GM12801 (cell line): ENCODE data around the gene CRTC3.

ENCODE experiments used
- TF ChIP-seq, protein P1 (sequence below): IDR thresholded peaks from one replicate; pipeline ENCODE4 v1.5.1; 2011; ENCODE audit warnings: control low read depth; ENCODE audit not compliant: insufficient read length; ENCODE audit errors: extremely low read depth

CRTC3 gene

DNA sequence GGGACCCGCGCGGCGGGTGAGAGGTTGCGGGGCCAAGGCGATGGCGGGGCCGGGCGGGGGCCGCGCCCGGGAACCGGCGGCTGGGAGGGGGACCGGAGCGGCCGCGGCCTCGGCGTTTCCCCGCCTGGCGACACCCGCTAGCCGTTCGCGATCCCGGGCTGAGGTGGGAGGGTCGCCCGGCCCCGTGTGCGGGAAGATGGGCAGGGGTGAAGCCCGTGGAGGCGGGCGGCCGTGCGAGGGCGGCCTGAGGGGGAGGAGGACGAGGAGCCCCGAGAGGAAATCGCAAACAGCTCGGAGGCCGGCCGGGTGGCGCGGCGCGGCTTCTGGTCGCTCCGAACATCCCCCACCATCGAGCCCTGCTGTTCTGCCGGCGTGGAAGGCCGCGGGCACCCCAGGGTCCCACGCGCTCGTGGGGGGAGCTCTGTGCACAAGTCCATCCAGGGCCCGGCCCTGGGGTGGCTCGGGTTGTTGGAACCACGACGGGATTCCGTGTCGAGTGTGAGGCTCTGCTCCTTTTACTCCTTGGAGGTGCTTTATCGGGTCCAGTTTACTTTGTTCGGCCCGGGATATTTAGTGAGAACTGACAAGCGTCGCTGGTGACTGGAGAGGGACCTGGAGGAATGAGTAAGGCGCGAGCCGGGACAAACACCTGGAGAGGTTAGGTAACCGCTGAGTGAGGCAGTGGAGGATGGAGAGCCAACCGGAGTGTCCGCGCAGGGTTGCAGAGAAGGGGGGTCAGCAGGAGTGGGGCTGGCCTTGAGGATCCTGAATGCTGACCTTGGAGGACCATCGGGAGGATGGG is 728 bp downstream of the CRTC3 start:
- TF ChIP-seq, protein P1, sequence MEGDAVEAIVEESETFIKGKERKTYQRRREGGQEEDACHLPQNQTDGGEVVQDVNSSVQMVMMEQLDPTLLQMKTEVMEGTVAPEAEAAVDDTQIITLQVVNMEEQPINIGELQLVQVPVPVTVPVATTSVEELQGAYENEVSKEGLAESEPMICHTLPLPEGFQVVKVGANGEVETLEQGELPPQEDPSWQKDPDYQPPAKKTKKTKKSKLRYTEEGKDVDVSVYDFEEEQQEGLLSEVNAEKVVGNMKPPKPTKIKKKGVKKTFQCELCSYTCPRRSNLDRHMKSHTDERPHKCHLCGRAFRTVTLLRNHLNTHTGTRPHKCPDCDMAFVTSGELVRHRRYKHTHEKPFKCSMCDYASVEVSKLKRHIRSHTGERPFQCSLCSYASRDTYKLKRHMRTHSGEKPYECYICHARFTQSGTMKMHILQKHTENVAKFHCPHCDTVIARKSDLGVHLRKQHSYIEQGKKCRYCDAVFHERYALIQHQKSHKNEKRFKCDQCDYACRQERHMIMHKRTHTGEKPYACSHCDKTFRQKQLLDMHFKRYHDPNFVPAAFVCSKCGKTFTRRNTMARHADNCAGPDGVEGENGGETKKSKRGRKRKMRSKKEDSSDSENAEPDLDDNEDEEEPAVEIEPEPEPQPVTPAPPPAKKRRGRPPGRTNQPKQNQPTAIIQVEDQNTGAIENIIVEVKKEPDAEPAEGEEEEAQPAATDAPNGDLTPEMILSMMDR, result no peak

DNA sequence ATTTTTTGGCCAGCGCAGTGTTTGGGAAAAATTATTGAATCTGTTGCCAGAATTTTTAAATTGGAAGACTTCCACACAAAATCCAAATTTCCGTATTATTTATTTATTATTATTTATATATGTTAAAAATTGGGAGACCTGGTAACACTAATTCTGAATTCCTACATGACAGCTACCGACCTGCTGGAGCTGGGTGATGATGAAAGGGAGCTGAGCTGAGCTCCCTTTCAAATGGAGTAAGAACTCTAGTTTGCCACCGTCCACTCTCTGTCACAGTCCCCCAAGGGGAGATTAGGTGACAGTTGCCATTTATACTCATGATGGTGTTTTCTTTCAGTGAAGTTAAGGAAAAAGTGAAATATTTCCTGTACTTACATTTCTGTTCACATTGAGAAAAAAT is 1.4 kb downstream of the CRTC3 start:
- TF ChIP-seq, protein P1, result no peak

DNA sequence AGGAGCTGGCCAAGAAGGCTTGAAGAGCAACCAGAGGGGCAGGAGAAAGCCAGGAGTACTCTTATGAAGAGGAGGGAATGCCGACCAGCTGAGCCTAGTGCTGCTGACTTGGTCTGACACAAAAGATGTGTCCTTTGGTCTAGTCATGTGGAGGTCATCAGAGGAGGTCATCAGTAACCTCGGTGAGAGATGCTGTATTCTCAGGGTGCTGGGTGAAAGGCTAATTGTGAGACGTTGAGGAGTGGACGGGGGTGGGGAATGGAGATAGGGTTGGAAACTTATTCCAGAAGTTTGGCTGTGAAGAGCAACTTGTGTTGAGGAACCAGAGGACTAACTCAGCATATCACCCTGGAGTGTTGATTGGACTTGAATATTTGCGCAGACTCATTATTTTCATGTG is 5.5 kb downstream of the CRTC3 start:
- TF ChIP-seq, protein P1, result no peak

DNA sequence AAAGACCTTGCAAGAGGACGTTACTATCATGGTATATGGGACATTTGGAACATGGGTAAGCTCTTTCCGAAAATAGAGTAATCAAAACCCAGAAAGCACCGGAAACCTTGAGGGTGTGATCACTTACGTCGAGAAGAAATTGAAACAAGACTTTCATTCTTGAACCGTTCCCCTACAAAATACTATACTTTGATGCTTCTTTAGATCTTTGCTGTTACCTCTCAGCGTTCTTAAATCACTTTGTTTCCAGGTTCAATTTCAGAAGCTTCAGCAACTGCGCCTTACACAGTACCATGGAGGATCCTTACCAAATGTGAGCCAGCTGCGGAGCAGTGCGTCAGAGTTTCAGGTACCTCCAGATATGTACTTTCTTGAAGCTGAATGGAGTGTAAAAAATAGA is 10.1 kb downstream of the CRTC3 start:
- TF ChIP-seq, protein P1, result no peak

DNA sequence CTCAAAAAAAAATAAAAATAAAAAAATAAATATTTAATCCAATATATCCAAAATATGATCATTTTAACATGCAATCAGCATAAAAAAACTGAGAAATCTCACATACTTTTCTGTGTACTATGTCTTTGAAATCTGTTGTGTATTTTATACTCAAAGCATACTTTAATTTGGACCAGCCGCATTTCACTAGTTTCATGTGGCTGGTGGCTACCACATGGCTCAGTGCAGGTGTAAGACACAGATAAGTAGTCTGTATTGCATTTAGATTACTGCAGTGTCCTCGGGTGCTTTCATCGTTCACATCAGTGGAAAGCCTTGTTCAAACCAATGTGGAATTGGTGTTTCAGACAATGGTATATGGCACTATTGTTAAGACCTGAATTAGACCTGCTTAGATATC is 11.0 kb downstream of the CRTC3 start:
- TF ChIP-seq, protein P1, result no peak

DNA sequence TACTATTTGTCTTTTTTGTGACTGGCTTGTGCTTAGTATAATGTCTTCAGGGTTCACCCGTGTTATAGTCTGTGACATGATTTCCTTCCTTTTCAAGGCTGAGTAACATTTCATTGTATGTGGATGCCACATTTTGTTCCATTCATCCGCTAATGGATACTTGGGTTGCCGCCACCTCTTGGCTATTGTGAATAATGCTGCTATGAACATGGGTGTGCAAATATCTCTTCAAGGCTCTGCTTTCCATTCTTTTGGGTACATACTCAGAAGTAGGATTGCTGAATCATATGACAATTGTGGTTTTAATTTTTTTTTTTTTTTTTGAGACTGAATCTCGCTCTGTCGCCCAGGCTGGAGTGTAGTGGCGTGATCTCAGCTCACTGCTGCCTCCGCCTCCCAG is 15.4 kb downstream of the CRTC3 start:
- TF ChIP-seq, protein P1, result no peak

DNA sequence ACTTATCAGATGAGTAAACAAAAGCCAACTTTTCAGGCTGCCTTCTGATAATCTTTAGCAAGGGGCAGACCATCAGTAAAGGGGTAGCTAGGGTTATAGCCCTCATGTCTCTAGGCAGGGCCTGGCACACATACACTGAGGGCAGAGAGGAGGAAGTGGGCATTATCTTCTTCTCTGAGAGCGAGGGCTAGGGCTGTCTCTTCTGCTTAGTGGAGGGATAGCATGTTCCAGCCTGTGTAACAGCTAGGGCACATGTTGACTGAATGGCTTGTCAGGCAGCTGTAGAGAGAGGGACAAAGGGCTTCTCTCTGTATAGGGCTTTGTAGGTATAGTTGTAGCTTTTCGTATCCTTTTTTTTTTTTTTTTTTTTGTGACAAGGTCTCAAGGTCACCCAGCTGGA is 17.8 kb downstream of the CRTC3 start:
- TF ChIP-seq, protein P1, result no peak
